NT2/D1 (cell line): Measurements from ENCODE around the gene CTCF.

ENCODE experiments used
- DNase-seq: peaks from one replicate; pipeline ENCODE4 v3.0.0-alpha.2; 2011; ENCODE audit warnings: low read depth, low spot score
- H3K27me3 ChIP-seq: 2 replicates; pipeline ENCODE4 v1.6.0; 2011; ENCODE audit warnings: mild to moderate bottlenecking; ENCODE audit not compliant: insufficient read length, insufficient read depth
- H3K36me3 ChIP-seq: 2 replicates; pipeline ENCODE4 v1.6.1; 2011; ENCODE audit warnings: mild to moderate bottlenecking, low read length, mixed read lengths; ENCODE audit not compliant: insufficient read depth, insufficient read length
- H3K4me1 ChIP-seq: 2 replicates; pipeline ENCODE4 v1.5.1; 2011; ENCODE audit not compliant: insufficient read depth, insufficient read length
- H3K4me3 ChIP-seq: 2 replicates; pipeline ENCODE4 v1.5.1; 2011; ENCODE audit warnings: low read depth; ENCODE audit not compliant: insufficient read length
- H3K9ac ChIP-seq: 2 replicates; pipeline ENCODE4 v1.6.0; 2011; ENCODE audit warnings: low read depth; ENCODE audit not compliant: insufficient read length
- H3K9me3 ChIP-seq: 2 replicates; pipeline ENCODE4 v1.5.1; 2011; ENCODE audit warnings: mild to moderate bottlenecking, low read length; ENCODE audit not compliant: insufficient read depth
- SUZ12 ChIP-seq: IDR thresholded peaks from 2 replicates; pipeline ENCODE4 v1.6.1; 2011; ENCODE audit not compliant: insufficient read length, insufficient read depth; ENCODE audit errors: extremely low read depth
- YY1 ChIP-seq: IDR thresholded peaks from 2 replicates; pipeline ENCODE4 v1.6.1; 2011; ENCODE audit not compliant: insufficient read length, insufficient read depth
- ZNF274 ChIP-seq: IDR thresholded peaks from 2 replicates; pipeline ENCODE4 v1.6.1; 2011; ENCODE audit warnings: mild to moderate bottlenecking, low read depth, low read length

CTCF gene

DNA sequence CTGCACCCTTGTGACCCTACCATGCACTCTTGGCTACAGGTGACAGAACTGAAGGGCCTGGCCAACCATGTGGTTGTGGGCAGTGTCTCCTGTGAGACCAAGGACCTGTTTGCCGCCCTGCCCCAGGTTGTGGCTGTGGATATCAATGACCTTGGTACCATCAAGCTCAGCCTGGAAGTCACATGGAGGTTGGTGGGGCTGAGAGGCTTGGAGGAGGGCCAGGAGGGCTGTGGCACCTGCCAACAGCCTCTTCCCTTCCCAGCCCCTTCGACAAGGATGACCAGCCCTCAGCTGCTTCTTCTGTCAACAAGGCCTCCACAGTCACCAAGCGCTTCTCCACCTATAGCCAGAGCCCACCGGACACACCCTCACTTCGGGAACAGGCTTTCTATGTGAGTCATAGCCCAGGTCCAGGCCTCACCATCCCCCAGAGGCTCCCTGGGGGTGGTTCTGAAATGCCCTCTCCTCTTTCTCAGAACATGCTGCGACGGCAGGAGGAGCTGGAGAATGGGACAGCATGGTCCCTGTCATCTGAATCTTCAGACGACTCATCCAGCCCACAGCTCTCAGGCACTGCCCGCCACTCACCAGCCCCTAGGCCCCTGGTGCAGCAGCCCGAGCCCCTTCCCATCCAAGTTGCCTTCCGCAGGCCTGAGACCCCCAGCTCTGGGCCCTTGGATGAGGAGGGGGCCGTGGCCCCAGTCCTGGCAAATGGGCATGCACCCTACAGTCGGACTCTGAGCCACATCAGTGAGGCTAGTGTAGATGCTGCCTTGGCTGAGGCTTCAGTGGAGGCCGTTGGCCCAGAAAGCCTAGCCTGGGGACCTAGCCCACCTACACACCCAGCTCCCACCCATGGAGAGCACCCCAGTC is 20.7 kb upstream of the CTCF start:
- no peak for DNase-seq
- TF ChIP-seq YY1: no peak
- H3K36me3 ChIP-seq: peaks cover 77% of the 10 kb centered on the region

DNA sequence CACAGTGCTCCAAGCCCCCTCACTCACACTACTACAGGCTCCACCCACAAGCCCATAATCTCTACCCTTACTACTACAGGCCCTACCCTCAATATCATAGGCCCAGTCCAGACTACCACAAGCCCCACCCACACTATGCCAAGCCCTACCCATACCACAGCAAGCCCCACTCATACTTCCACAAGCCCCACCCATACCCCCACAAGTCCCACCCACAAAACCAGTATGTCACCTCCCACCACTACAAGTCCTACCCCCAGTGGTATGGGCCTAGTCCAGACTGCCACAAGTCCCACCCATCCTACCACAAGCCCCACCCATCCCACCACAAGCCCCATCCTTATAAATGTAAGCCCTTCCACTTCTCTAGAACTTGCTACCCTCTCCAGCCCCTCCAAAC is 19.9 kb upstream of the CTCF start:
- Histone ChIP-seq H3K36me3 (peaks cover 86% of the 10 kb centered on the region), H3K4me1 (peaks cover 21% of the 10 kb centered on the region)
- no peak for DNase-seq

More for the DNA sequence above, 20.7 kb upstream of the CTCF start:
- Histone ChIP-seq H3K4me1 (peaks cover 19% of the 10 kb centered on the region), H3K9ac (no peak overlapping the region), H3K27me3 (peaks cover 14% of the 10 kb centered on the region), H3K4me3 (no peak overlapping the region), H3K9me3 (no peaks in the 10 kb centered on the region)

DNA sequence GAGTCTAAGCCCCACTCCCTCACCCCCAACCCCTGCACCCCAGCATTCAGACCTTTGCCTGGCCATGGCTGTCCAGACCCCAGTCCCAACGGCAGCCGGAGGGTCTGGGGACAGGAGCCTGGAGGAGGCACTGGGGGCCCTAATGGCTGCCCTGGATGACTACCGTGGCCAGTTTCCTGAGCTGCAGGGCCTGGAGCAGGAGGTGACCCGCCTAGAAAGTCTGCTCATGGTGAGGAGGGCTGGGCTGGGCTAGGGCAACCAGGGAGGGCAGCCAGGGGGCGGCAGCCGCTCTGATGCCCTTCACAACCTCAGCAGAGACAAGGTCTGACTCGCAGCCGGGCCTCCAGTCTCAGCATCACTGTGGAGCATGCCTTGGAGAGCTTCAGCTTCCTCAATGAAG is 19.3 kb upstream of the CTCF start:
- Histone ChIP-seq H3K4me1 (peaks cover 26% of the 10 kb centered on the region), H3K9me3 (no peaks in the 10 kb centered on the region), H3K36me3 (peaks cover 91% of the 10 kb centered on the region), H3K9ac (no peak overlapping the region), H3K27me3 (peaks cover 12% of the 10 kb centered on the region), H3K4me3 (no peak overlapping the region)
- no peak for DNase-seq
- no peak for TF ChIP-seq ZNF274
- TF ChIP-seq YY1: no peak
- no peak for TF ChIP-seq SUZ12

More for the DNA sequence above, 19.9 kb upstream of the CTCF start:
- Histone ChIP-seq H3K9me3 (no peaks in the 10 kb centered on the region), H3K4me3 (no peak overlapping the region), H3K27me3 (peaks cover 12% of the 10 kb centered on the region), H3K9ac (no peak overlapping the region)
- TF ChIP-seq YY1 (no peak), ZNF274 (no peak), SUZ12 (no peak)

DNA sequence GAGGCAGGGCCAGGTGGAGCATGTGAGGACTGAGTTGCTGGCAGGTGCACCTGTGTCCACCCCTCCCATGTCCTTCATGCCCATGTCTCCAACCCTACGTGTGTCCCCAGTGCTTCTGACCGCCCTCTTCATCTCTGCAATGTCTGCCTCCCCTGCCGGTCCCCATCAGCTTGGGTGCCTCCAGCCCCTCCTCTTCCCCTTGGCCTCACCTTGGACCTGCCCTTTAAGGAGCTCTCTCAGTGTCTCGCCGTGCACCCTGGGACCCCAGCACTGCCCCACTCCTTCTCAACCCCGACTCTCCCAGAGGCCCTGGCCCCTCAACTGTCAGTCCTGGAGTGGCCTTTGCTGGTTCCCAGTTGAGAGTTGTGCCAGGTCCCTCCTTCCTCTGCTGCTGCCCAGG is 18.7 kb upstream of the CTCF start:
- H3K4me3 ChIP-seq: no peak overlapping the region
- DNase-seq: no peak
- peaks cover 97% of the 10 kb centered on the region for H3K36me3 ChIP-seq
- H3K27me3 ChIP-seq: peaks cover 7% of the 10 kb centered on the region
- TF ChIP-seq ZNF274 (no peak), YY1 (no peak), SUZ12 (no peak)
- peaks cover 27% of the 10 kb centered on the region for H3K4me1 ChIP-seq
- no peaks in the 10 kb centered on the region for H3K9me3 ChIP-seq
- H3K9ac ChIP-seq: no peak overlapping the region

DNA sequence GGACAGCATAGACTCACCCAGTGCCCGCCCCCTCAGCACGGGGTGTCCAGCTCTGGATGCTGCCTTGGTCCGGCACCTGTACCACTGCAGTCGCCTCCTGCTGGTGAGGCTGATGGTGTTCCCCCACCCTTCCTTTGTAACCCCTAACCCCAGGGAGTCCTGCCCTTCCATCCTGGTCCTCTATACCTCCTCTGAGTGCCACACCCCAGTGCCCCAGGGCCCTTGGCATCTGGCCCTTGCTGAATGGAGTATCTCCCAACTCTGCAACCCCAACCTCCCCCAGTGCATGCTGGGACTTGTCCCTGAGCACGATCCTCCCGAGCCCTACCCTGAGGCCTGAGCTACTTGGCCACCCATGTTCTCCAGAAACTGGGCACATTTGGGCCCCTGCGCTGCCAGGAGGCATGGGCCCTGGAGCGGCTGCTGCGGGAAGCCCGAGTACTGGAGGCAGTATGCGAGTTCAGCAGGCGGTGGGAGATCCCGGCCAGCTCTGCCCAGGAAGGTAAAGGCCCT is 17.9 kb upstream of the CTCF start:
- Histone ChIP-seq H3K36me3 (peaks cover 99% of the 10 kb centered on the region), H3K4me1 (peaks cover 26% of the 10 kb centered on the region)
- TF ChIP-seq ZNF274 (no peak), SUZ12 (no peak), YY1 (no peak)

DNA sequence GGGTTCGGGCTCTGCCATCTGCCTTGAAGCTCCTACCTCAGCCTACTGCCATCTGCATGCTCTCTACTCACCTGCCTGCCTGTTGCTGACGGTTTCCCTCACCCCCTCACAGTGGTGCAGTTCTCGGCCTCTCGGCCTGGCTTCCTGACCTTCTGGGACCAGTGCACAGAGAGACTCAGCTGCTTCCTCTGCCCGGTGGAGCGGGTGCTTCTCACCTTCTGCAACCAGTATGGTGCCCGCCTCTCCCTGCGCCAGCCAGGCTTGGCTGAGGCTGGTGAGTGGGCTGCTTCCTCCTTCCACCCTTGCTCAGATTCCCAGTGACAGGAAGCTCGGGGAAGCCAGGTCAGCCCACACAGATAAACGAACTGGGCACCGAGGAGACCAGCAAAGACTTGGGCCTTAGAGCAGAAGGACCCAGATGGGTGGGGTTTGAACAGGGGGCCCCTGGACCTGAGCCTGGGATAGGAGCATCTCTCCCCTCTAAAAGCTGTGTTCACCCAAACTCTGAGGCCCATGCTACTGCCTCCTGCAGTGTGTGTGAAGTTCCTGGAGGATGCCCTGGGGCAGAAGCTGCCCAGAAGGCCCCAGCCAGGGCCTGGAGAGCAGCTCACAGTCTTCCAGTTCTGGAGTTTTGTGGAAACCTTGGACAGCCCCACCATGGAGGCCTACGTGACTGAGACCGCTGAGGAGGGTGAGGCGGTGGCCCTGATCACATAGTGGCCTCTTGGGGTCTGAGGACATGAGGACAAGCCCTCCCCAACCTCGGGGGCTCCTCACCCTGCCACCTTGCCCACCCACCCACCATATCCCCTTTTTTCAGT is 17.3 kb upstream of the CTCF start:
- H3K4me1 ChIP-seq: peaks cover 24% of the 10 kb centered on the region
- no peak overlapping the region for H3K4me3 ChIP-seq
- H3K9me3 ChIP-seq: no peaks in the 10 kb centered on the region
- no peak for TF ChIP-seq SUZ12
- no peak for TF ChIP-seq ZNF274
- H3K27me3 ChIP-seq: no peaks in the 10 kb centered on the region
- no peak overlapping the region for H3K9ac ChIP-seq
- DNase-seq: no peak
- peaks cover 99% of the 10 kb centered on the region for H3K36me3 ChIP-seq

More for the DNA sequence above, 17.9 kb upstream of the CTCF start:
- no peak overlapping the region for H3K9ac ChIP-seq
- H3K4me3 ChIP-seq: no peak overlapping the region
- H3K27me3 ChIP-seq: peaks cover 6% of the 10 kb centered on the region
- no peaks in the 10 kb centered on the region for H3K9me3 ChIP-seq
- no peak for DNase-seq

DNA sequence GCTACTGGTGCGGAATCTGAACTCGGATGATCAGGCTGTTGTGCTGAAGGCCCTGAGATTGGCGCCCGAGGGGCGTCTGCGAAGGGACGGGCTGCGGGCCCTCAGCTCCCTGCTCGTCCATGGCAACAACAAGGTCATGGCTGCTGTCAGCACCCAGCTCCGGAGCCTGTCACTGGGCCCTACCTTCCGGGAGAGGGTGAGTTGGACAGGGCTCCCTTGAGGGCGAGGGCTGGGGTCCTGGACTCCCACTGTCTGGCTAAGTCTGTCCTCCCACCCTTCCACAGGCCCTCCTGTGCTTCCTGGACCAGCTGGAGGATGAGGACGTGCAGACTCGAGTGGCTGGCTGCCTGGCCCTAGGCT is 16.7 kb upstream of the CTCF start:
- Histone ChIP-seq H3K9ac (no peak overlapping the region), H3K4me1 (peaks cover 20% of the 10 kb centered on the region), H3K9me3 (no peaks in the 10 kb centered on the region), H3K4me3 (no peak overlapping the region), H3K27me3 (no peaks in the 10 kb centered on the region), H3K36me3 (peaks cover 93% of the 10 kb centered on the region)
- no peak for DNase-seq
- no peak for TF ChIP-seq YY1
- TF ChIP-seq ZNF274: no peak
- TF ChIP-seq SUZ12: no peak
